Measurements from ENCODE around the gene HNF4A.

HNF4A gene

DNA sequence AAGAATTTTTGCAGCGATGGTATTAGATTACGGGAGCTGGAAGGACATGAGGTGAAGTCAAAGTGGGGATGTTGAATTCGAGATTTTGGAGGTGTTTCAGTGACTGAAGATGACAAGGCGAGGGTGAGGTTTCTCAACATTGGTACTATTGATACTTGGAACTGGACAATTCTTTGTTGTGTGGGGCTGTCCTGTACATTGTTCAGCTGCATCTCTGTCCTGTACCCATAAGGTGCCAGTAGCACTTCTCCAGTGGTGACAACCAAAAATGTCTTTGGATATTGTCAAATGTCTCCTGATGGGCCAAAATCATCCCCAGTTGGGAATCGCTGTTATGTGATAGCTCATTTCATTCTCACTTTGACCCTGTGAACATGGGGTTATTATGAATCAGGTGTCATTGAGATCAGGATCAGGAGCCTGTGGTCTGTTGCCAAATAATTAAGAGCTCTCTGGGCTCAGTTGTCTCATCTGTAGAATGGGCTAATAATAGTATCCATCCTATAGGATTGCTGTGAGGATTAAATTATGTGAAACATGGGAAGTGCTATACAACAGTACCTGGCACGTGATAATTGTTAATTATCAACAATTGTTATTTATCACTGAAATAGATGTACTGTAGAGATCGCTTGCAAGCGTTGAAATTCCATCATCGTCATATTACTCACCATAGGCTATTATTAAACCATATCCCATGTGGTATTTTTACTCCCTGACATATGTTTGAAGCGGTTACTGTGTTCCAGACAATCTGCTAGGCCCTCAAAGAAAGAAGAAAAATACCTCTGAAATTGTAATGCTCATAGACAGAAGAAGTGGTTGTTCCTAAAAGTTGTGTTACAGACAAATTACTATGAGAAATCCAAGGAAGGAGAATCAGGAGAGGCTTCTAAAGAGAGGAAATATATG is 71.6 kb downstream of the HNF4A start:
- no peak for DNase-seq

DNA sequence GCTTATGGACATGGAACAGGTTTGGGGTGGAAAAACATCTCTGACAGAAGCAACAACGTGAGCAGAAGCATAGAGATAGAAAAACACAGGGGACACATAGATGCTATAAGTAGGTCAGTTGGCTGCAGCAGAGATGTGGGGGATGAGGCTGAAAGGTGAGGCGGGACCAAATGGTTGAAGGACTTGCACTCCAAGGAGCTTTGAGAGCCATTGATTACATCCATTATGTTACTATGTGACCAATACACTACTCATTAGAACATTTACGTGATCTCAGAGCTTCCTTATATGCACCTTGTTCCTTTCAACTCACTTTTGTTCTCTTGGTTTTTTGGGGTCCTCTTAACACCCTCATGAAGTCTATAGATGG is 72.3 kb downstream of the HNF4A start:
- no peak for DNase-seq

DNA sequence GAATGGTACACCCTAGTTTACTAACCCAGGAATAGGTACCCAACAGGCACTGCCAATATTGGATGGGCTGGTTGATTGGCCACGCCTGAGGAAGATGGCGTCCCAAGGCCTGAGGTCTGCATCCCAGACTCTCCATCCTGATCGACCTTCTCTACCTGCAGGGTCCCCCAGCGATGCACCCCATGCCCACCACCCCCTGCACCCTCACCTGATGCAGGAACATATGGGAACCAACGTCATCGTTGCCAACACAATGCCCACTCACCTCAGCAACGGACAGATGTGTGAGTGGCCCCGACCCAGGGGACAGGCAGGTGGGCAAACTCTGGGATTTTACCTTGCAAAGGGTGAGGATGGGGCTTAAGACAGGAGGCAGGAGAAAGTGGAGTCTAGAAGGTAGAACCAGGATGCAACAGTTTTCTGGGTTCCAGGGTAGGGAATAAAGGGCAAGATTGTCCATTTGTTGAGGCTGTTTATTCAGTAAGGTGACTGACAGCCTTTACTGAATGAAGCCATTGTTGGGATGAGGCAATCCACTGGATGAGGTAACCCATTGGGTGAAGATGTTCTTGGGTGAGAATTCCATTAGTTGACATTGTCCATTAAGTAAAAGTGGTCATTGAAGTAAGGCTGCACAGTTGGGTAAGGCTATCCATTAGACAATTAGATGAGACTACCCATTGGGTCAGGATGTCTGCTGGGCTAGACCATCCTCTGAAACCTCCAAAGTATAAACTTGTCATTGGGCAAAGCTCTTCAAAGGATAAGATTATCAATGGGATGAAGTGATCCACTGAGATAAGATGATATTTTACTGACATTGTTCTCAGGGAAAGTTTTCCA is 72.9 kb downstream of the HNF4A start:
- no peak for DNase-seq

DNA sequence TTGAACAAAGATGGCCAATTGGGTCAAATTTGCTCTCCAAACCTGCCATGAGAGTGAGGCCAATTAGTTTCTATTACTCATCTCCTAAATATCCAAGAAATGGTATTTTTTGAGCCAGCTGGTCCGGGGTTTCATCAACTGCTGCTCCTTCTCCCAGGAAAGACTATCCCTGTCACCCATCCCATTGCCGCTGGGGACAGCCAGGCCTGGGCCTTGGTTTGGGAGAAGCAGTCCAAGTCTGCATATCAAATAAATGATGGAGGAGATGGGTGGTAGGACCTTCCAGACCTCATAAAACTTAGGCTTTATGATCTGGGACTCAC is 73.5 kb downstream of the HNF4A start:
- no peak for DNase-seq

DNA sequence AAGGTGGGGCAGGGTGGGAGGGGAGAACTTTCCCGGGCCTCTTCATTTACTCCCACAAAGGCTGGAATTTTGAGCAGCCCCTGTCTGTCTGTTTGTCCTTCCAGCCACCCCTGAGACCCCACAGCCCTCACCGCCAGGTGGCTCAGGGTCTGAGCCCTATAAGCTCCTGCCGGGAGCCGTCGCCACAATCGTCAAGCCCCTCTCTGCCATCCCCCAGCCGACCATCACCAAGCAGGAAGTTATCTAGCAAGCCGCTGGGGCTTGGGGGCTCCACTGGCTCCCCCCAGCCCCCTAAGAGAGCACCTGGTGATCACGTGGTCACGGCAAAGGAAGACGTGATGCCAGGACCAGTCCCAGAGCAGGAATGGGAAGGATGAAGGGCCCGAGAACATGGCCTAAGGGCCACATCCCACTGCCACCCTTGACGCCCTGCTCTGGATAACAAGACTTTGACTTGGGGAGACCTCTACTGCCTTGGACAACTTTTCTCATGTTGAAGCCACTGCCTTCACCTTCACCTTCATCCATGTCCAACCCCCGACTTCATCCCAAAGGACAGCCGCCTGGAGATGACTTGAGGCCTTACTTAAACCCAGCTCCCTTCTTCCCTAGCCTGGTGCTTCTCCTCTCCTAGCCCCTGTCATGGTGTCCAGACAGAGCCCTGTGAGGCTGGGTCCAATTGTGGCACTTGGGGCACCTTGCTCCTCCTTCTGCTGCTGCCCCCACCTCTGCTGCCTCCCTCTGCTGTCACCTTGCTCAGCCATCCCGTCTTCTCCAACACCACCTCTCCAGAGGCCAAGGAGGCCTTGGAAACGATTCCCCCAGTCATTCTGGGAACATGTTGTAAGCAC is 74.1 kb downstream of the HNF4A start:
- no peak for DNase-seq

DNA sequence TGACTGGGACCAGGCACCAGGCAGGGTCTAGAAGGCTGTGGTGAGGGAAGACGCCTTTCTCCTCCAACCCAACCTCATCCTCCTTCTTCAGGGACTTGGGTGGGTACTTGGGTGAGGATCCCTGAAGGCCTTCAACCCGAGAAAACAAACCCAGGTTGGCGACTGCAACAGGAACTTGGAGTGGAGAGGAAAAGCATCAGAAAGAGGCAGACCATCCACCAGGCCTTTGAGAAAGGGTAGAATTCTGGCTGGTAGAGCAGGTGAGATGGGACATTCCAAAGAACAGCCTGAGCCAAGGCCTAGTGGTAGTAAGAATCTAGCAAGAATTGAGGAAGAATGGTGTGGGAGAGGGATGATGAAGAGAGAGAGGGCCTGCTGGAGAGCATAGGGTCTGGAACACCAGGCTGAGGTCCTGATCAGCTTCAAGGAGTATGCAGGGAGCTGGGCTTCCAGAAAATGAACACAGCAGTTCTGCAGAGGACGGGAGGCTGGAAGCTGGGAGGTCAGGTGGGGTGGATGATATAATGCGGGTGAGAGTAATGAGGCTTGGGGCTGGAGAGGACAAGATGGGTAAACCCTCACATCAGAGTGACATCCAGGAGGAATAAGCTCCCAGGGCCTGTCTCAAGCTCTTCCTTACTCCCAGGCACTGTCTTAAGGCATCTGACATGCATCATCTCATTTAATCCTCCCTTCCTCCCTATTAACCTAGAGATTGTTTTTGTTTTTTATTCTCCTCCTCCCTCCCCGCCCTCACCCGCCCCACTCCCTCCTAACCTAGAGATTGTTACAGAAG is 75.0 kb downstream of the HNF4A start:
- DNase-seq: no peak

DNA sequence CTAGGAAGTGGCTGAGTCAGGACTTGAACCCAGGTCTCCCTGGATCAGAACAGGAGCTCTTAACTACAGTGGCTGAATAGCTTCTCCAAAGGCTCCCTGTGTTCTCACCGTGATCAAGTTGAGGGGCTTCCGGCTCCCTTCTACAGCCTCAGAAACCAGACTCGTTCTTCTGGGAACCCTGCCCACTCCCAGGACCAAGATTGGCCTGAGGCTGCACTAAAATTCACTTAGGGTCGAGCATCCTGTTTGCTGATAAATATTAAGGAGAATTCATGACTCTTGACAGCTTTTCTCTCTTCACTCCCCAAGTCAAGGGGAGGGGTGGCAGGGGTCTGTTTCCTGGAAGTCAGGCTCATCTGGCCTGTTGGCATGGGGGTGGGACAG is 75.6 kb downstream of the HNF4A start:
- DNase-seq: no peak

DNA sequence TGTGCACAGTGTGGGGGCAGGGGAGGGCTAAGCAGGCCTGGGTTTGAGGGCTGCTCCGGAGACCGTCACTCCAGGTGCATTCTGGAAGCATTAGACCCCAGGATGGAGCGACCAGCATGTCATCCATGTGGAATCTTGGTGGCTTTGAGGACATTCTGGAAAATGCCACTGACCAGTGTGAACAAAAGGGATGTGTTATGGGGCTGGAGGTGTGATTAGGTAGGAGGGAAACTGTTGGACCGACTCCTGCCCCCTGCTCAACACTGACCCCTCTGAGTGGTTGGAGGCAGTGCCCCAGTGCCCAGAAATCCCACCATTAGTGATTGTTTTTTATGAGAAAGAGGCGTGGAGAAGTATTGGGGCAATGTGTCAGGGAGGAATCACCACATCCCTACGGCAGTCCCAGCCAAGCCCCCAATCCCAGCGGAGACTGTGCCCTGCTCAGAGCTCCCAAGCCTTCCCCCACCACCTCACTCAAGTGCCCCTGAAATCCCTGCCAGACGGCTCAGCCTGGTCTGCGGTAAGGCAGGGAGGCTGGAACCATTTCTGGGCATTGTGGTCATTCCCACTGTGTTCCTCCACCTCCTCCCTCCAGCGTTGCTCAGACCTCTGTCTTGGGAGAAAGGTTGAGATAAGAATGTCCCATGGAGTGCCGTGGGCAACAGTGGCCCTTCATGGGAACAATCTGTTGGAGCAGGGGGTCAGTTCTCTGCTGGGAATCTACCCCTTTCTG is 76.2 kb downstream of the HNF4A start:
- no peak for DNase-seq

DNA sequence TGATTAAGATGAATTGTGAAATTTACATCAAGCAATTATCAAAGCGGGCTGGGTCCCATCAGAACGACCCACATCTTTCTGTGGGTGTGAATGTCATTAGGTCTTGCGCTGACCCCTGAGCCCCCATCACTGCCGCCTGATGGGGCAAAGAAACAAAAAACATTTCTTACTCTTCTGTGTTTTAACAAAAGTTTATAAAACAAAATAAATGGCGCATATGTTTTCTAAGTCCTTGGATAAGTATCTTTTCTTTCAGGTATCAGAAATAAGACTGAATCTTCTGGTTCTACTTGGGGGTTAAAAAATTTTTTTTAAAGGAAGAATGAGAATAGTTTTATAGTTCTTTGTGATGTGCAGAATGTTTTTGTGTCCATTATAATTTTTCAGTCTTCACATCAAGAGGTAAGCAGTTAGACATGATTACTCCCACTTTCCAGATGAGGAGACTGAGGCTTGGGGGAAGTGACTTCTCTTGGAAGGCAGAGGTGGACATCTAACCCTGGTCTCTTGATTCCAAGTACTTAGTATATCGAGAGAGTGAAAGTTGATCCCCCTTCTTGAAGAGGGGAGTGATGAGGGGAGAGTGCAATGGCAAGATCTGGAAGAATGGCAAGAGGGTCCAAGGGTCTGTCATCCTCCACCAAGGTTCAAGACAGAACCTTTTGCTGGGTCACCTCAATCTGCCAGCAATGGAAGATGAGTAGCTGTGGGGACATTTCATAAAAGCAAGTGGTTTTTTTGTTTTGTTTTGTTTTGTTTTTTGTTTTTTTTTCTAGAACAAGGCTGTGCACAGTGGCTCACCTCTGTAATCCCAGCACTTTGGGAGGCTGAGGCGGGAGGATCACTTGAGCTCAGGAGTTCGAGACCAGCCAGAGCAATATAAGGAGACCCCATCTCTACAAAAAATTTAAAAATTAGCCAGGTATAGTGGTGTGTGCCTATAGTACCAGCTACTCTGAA is 77.4 kb downstream of the HNF4A start:
- no peak for DNase-seq

DNA sequence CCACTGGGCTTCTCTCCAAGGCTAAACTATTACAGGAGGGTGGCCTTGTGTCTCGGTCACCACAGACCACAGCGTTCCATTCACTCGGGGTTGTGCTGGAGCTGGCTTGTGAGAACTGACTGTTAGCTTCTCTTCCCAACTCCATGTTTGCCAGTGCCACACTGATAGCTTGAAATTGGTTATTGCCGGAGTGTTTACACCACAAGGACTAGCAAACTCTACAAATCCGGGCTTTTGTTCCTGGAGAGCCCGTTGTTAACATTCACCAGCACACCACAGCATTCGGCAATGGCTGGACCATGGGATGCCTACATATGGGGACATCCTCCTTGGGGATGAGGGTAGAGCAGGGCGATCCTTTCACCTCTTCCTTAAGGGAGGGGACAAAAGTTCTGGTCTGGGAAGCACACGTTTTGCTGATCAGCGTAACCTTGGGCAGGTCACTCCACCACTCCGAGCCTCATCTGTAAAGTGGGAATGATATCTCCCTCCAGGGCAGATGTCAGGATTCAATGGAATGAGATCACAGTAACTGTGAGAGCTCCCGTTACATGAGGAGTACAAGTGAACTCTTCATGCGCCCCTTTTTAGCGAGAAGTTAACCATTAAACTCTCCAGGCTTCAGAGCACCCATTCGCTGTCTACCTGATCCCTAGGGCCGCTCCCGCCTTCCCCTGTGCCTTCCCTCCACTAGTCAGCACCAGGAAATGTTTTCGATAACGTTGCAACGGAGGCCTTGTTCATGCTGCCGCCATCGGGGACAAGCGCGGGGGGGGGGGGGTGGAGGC is 78.4 kb downstream of the HNF4A start:
- DNase-seq: no peak

DNA sequence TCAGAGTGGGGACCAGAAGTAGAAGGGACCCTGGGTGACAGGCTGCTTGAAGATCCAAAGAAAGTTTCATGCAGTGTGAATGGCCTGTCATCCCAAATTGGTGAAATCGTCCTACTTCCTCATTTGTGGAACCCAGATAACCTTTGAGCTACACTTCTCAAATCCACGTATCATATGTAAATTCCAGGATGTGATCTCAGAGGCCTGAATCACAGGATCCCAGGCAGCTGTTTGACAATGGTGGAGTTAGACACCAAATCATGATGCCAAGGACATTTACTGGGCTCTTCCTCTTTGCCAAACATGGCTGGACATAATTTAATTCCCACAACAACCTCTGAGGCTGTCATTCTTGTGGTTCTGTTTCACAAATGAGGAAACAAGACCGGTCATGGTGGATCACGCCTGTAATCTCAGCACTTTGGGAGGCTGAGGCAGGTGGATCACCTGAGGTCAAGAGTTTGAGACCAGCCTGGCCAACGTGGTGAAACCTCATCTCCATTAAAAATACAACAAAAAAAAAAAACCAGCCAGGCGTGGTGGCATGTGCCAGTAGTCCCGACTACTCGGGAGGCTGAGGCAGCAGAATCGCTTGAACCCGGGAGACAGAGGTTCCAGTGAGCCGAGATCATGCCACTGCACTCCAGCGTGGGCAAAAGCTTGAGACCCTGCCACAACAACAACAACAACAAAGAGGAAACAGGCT is 80.3 kb downstream of the HNF4A start:
- no peak for DNase-seq

DNA sequence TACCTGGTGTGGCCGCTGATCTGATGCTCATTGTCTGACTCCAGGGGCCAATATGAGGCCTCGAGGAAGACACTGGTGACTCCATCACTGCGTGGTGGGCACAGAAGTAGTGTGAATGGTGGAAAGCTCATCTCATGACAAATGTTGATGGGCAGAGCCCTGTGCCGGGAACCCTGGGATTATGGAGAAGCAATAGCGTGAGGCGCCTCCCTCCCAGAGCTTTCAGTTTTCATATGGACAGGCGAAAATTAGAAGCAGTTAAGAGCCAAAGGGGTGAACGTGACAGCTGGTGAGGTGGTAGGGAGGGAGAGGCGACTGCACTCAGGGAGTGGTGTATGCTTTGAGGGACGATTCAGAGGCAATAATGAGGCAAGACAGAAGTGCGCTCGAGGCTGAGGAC is 80.9 kb downstream of the HNF4A start:
- no peak for DNase-seq

DNA sequence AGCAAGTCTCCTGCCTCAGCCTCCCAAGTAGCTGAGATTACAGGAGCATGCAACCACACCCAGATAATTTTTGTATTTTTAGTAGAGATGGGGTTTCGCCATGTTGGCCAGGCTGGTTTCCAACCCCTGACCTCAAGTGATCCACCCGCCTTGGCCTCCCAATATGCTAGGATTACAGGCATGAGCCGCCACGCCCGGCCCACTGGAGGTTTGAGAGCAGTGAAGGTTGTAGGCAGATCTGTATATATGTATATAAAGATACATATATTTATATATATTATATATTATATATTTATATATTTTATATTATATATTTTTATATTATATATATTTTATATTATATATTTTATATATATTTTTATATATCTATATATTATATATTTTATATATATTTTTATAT is 82.0 kb downstream of the HNF4A start:
- DNase-seq: no peak

DNA sequence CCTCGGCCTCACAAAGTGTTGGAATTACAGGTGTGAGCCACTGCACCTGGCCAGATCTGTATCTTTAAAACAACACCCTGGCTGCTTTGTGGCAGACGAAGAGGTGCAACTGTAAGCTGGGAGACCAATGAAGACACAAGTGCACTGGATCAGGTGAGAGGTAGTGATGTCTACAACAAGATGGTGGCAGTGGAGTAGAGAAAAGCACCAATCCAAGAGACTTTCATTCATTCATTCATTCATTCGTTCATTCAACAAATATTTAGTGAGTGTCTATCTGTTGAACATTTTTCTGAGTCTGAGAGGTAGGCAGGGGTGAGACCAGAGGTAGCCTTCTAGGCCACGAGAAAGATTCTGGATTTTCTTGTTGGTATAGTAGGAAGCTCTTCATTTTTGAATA is 83.3 kb downstream of the HNF4A start:
- no peak for DNase-seq

DNA sequence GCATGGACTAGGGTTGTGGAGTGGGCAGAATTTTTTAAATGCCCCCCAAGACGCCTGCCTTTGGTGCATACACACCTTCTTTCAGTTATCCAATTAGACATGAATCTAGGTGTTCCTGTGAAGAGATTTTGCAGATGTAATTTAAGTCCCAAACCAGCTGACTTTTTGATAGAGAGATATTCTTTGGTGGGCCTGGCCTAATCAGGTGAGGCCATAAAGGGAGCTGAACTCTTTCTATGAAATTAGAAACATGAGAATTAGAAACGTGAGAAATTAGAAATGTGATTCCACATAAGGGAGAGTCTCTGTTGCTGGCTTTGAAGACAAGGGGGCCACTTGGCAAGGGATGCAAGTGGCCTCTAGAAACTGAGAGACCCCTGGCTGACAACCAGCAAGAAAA is 83.8 kb downstream of the HNF4A start:
- no peak for DNase-seq

DNA sequence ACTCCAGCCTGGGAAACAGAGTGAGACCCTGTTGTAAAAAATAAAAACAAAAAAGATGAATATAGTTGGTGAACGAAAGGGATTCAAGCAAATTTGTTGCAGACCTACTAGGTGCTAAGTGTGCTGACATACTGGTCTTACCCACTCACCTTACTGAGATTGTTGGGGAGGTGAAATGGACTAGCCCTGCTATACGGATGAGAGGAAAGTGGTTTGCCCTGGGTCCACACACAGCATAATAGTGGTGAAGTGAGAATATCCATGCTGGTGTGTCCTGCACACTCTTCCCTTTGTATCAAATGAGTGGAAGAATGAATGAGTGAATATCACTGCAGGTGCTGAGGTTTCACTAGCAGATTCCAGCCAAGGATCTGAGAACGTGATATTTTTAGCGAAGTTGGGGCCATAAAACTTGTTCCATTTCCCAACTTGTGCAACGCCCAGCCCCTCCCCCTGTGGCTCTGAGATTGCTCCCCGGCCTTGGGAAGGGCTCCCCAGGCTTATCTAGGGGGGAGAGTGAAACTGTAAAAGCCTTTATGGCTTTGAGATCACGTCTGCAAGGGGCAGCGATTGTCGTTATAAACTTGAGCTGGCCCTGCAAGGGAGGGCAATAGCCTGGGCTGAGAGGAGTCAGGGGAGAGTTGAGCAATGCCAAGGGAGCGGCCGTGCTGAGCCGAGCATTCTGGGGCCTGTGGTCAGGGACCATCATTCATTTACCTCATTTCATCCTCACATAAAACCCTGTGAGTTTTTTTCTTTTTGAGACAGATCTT is 87.0 kb downstream of the HNF4A start:
- no peak for DNase-seq

DNA sequence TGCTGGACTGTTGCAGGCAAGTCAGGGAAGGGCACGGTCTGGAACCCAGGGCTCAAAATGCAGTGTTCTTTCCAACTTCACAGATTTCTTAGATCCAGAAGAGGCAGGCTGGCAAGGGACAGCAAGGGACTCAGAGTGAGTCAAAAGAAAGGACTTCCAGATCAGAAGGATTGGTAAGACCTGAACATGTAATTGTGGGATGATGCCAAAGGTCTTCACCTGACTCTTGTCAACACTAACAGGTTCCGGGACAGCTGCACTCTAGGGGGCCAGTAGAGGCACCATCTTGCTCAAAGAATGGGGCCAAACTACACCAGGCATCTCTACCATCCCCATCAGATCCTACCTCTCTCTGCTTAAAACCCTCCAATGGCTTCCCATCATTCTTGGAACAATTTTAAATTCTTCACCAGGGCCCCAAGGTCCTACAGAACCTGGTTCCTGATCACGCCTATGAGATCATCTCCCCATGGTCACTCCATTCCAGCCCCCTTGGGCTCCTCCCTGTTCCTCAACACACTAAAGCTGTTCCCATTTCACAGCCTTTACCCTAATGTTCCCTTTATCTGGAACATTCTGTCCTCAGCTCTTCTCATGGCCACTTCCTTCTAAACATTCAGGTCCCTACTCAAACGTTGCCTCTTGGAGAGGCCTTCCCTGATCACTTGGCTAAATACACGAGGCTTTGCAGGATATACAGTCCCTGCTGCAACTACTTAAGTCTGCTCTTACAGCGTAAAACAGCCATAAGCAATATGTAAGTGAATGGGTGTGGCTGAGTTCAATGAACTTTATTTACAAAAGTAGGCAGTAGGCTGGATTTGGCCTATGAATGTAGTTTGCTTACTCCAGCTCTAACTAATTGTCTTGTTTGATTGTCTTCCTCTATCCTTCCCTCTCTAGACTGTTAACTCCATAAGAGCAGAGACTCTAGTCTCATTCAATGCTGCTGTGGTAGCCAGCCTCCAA is 90.5 kb downstream of the HNF4A start:
- DNase-seq: no peak

Measured in RPMI8226 (cell line).